ENCODE data around the gene PTMS.

Gene PTMS

GRCh38 chr12:6745741-6746525, 20.2 kb upstream of the PTMS start:
- Histone ChIP-seq H3K36me3 (ENCODE audit: control insufficient read depth, insufficient read depth, low read length) (no peaks in the 10 kb centered on the region), H3K9me3 (ENCODE audit: control insufficient read depth, low read length) (no peaks in the 10 kb centered on the region), H3K4me2 (ENCODE audit: low read length) (no peak overlapping the region), H3K79me2 (no peaks in the 10 kb centered on the region), H3K4me3 (ENCODE audit: low read depth, low read length) (no peak overlapping the region), H3K4me1 (no peaks in the 10 kb centered on the region), H3K27me3 (ENCODE audit: control insufficient read depth, insufficient read depth, low read length) (no peaks in the 10 kb centered on the region), H3K27ac (peak overlapping the region; percentile 17), H3K9ac (no peak overlapping the region), H2AFZ (no peak overlapping the region)
- no peak for TF ChIP-seq CTCF (IDR thresholded peaks at IDR 0.05)

- no peaks in the 10 kb centered on the region for H3K79me2 ChIP-seq
- H3K9ac ChIP-seq, result no peak overlapping the region
- H3K4me2 ChIP-seq (ENCODE audit: low read length), result no peak overlapping the region
- peaks cover 5% of the 10 kb centered on the region for H3K4me1 ChIP-seq
- H3K27me3 ChIP-seq (ENCODE audit: control insufficient read depth, insufficient read depth, low read length), result no peaks in the 10 kb centered on the region
- no peak overlapping the region for H3K27ac ChIP-seq
- no peak overlapping the region for H2AFZ ChIP-seq
- H3K36me3 ChIP-seq (ENCODE audit: control insufficient read depth, insufficient read depth, low read length), result no peaks in the 10 kb centered on the region
- TF ChIP-seq CTCF (IDR thresholded peaks at IDR 0.05), result no peak
- H3K4me3 ChIP-seq (ENCODE audit: low read depth, low read length), result no peak overlapping the region
- H3K9me3 ChIP-seq (ENCODE audit: control insufficient read depth, low read length), result no peaks in the 10 kb centered on the region
Measured at GRCh38 chr12:6747216-6747615, 18.9 kb upstream of the PTMS start.

GRCh38 chr12:6748761-6749160, 17.4 kb upstream of the PTMS start:
- no peaks in the 10 kb centered on the region for H3K36me3 ChIP-seq (ENCODE audit: control insufficient read depth, insufficient read depth, low read length)

GRCh38 chr12:6750506-6750905, 15.7 kb upstream of the PTMS start:
- Histone ChIP-seq H3K79me2 (no peaks in the 10 kb centered on the region), H3K27me3 (ENCODE audit: control insufficient read depth, insufficient read depth, low read length) (no peaks in the 10 kb centered on the region), H3K9ac (no peak overlapping the region), H3K4me2 (ENCODE audit: low read length) (no peak overlapping the region), H3K27ac (no peak overlapping the region), H3K36me3 (ENCODE audit: control insufficient read depth, insufficient read depth, low read length) (no peaks in the 10 kb centered on the region), H3K9me3 (ENCODE audit: control insufficient read depth, low read length) (no peaks in the 10 kb centered on the region), H2AFZ (no peak overlapping the region), H3K4me3 (ENCODE audit: low read depth, low read length) (no peak overlapping the region), H3K4me1 (peaks cover 10% of the 10 kb centered on the region)
- no peak for TF ChIP-seq CTCF (IDR thresholded peaks at IDR 0.05)

More at GRCh38 chr12:6748761-6749160, 17.4 kb upstream of the PTMS start:
- no peaks in the 10 kb centered on the region for H3K79me2 ChIP-seq
- peaks cover 6% of the 10 kb centered on the region for H3K4me1 ChIP-seq
- no peak overlapping the region for H3K27ac ChIP-seq
- no peak overlapping the region for H3K4me3 ChIP-seq (ENCODE audit: low read depth, low read length)
- H3K27me3 ChIP-seq (ENCODE audit: control insufficient read depth, insufficient read depth, low read length), result no peaks in the 10 kb centered on the region
- H3K4me2 ChIP-seq (ENCODE audit: low read length), result no peak overlapping the region
- no peaks in the 10 kb centered on the region for H3K9me3 ChIP-seq (ENCODE audit: control insufficient read depth, low read length)
- H3K9ac ChIP-seq, result no peak overlapping the region
- no peak overlapping the region for H2AFZ ChIP-seq
- TF ChIP-seq CTCF (IDR thresholded peaks at IDR 0.05), result no peak

GRCh38 chr12:6751767-6752166, 14.4 kb upstream of the PTMS start:
- H3K79me2 ChIP-seq, result no peaks in the 10 kb centered on the region
- H3K4me1 ChIP-seq, result peaks cover 10% of the 10 kb centered on the region
- no peak for TF ChIP-seq CTCF (IDR thresholded peaks at IDR 0.05)
- peak overlapping the region; percentile 97 for H3K27ac ChIP-seq
- peak overlapping the region; percentile 93 for H3K4me3 ChIP-seq (ENCODE audit: low read depth, low read length)
- no peaks in the 10 kb centered on the region for H3K27me3 ChIP-seq (ENCODE audit: control insufficient read depth, insufficient read depth, low read length)
- H2AFZ ChIP-seq, result no peak overlapping the region
- H3K36me3 ChIP-seq (ENCODE audit: control insufficient read depth, insufficient read depth, low read length), result no peaks in the 10 kb centered on the region
- peak overlapping the region; percentile 94 for H3K4me2 ChIP-seq (ENCODE audit: low read length)
- no peak overlapping the region for H3K9ac ChIP-seq
- no peaks in the 10 kb centered on the region for H3K9me3 ChIP-seq (ENCODE audit: control insufficient read depth, low read length)

Measured in parathyroid adenoma (tissue), 2 donors.